ENCODE data around the gene POGLUT2.

POGLUT2 gene

GRCh38 chr13:102815788-102816187 is 17.0 kb upstream of the POGLUT2 start:
- TF ChIP-seq REST (IDR thresholded peaks at IDR 0.05; ENCODE audit: insufficient replicate concordance, low read depth) = no peak
- TF ChIP-seq POLR2AphosphoS5 (IDR thresholded peaks at IDR 0.05; ENCODE audit: low read depth) = no peak
- no peak for TF ChIP-seq SPI1 (IDR thresholded peaks at IDR 0.05; ENCODE audit: borderline replicate concordance, low read depth)
- TF ChIP-seq CTCF (IDR thresholded peaks at IDR 0.05; ENCODE audit: insufficient read depth, low read length) = no peak
- no peak for TF ChIP-seq GABPA (IDR thresholded peaks at IDR 0.05; ENCODE audit: low read depth)
- no peak overlapping the region for H3K27ac ChIP-seq (replicated peaks)
- no peak for DNase-seq (ENCODE audit: low read depth in 1 of 2, low spot score in 1 of 2)

GRCh38 chr13:102814793-102815192 is 16.0 kb upstream of the POGLUT2 start:
- H3K27me3 ChIP-seq (ENCODE audit: insufficient read depth, poor library complexity, severe bottlenecking) = no peaks in the 10 kb centered on the region
- DNase-seq (ENCODE audit: low read depth in 1 of 2, low spot score in 1 of 2) = no peak
- no peak for TF ChIP-seq REST (IDR thresholded peaks at IDR 0.05; ENCODE audit: insufficient replicate concordance, low read depth)
- no peak overlapping the region for H3K27ac ChIP-seq (replicated peaks)
- H3K4me3 ChIP-seq (replicated peaks; ENCODE audit: insufficient read depth, low read length) = no peak overlapping the region

More at GRCh38 chr13:102815788-102816187, 17.0 kb upstream of the POGLUT2 start:
- Histone ChIP-seq H3K27me3 (ENCODE audit: insufficient read depth, poor library complexity, severe bottlenecking) (no peaks in the 10 kb centered on the region), H3K4me3 (replicated peaks; ENCODE audit: insufficient read depth, low read length) (no peak overlapping the region)

- no peak for DNase-seq (ENCODE audit: low read depth in 1 of 2, low spot score in 1 of 2)
These were observed 15.3 kb upstream of the POGLUT2 start for GRCh38 chr13:102814025-102814607.

GRCh38 chr13:102812611-102813287 is 14.0 kb upstream of the POGLUT2 start:
- H3K4me3 ChIP-seq (replicated peaks; ENCODE audit: insufficient read depth, low read length) = no peak overlapping the region
- DNase-seq (ENCODE audit: low read depth in 1 of 2, low spot score in 1 of 2) = no peak
- no peak for TF ChIP-seq GABPA (IDR thresholded peaks at IDR 0.05; ENCODE audit: low read depth)
- no peak for TF ChIP-seq SPI1 (IDR thresholded peaks at IDR 0.05; ENCODE audit: borderline replicate concordance, low read depth)
- no peak for TF ChIP-seq REST (IDR thresholded peaks at IDR 0.05; ENCODE audit: insufficient replicate concordance, low read depth)
- no peak for TF ChIP-seq POLR2AphosphoS5 (IDR thresholded peaks at IDR 0.05; ENCODE audit: low read depth)
- no peak for TF ChIP-seq CTCF (IDR thresholded peaks at IDR 0.05; ENCODE audit: insufficient read depth, low read length)
- H3K27me3 ChIP-seq (ENCODE audit: insufficient read depth, poor library complexity, severe bottlenecking) = no peaks in the 10 kb centered on the region
- H3K27ac ChIP-seq (replicated peaks) = no peak overlapping the region

More at GRCh38 chr13:102814025-102814607, 15.3 kb upstream of the POGLUT2 start:
- Histone ChIP-seq H3K4me3 (replicated peaks; ENCODE audit: insufficient read depth, low read length) (no peak overlapping the region), H3K27me3 (ENCODE audit: insufficient read depth, poor library complexity, severe bottlenecking) (no peaks in the 10 kb centered on the region), H3K27ac (replicated peaks) (no peak overlapping the region)
- TF ChIP-seq GABPA (IDR thresholded peaks at IDR 0.05; ENCODE audit: low read depth) = no peak
- TF ChIP-seq CTCF (IDR thresholded peaks at IDR 0.05; ENCODE audit: insufficient read depth, low read length) = no peak
